Endothelial cell of umbilical vein (primary cell): ENCODE data around the gene DDAH2. TPM values are rescaled to one million over a fixed set of nuclear protein-coding genes. Genes with fewer than 3 reads are reported as not detected.

Experiments
- BruUV-seq: library from RNA; stranded (reverse); fragments of 400-500 nt; replicated peaks from 2 replicates; lab custom pipeline; 2021; lab: Mats Ljungman, UMichigan
- CTCF ChIA-PET: fragments of 300-600, 350-600 bp; sonication (Branson Sonifier 250); formaldehyde crosslinking; loops from one replicate; lab custom pipeline; 2021; ENCODE audit warnings: antibody characterized with exemption, inconsistent platforms; lab: Charles Lee
- POLR2A ChIA-PET: fragments of 300-600, 350-600 bp; sonication (Branson Sonifier 250); formaldehyde crosslinking; loops from one replicate; lab custom pipeline; 2021; ENCODE audit warnings: antibody characterized with exemption, inconsistent platforms; lab: Charles Lee
- DNase-seq: peaks from one replicate; pipeline ENCODE4 v3.0.0-alpha.2; 2011; ENCODE audit warnings: low read depth, low spot score
- FAIRE-seq: peaks from 2 replicates; lab custom pipeline; 2011; peaks lifted over from hg19 to GRCh38; lab: Jason Lieb, UNC
- H2AFZ ChIP-seq: 2 replicates; pipeline ENCODE4 v1.6.0; 2012; ENCODE audit warnings: low read depth, low read length, control low read depth, inconsistent platforms
- H3K27ac ChIP-seq: 2 replicates; pipeline ENCODE4 v1.5.1; 2011; ENCODE audit warnings: low read depth, mild to moderate bottlenecking, control low read depth, low read length, moderate library complexity; ENCODE audit not compliant: insufficient read depth
- H3K27me3 ChIP-seq, 2 experiments: 2 replicates each; pipeline versions ENCODE4 v1.6.0 to v1.6.1; 2011; ENCODE audit warnings: low read length in 2 of 2, mixed read lengths in 1 of 2; ENCODE audit not compliant: control insufficient read depth in 2 of 2, insufficient read depth in 2 of 2
- H3K36me3 ChIP-seq, 2 experiments: 2 replicates in 1 of 2; 3 replicates in 1 of 2; pipeline ENCODE4 v1.5.1; 2011; ENCODE audit warnings: low read length in 2 of 2, mild to moderate bottlenecking in 1 of 2, moderate library complexity in 1 of 2; ENCODE audit not compliant: control insufficient read depth in 2 of 2, insufficient read depth in 2 of 2; ENCODE audit errors: extremely low read depth in 1 of 2
- H3K4me1 ChIP-seq: 3 replicates; pipeline ENCODE4 v1.5.1; 2011; ENCODE audit warnings: mild to moderate bottlenecking, low read length; ENCODE audit not compliant: control insufficient read depth, insufficient read depth; ENCODE audit errors: extremely low read depth
- H3K4me2 ChIP-seq: 2 replicates; pipeline ENCODE4 v1.6.1; 2011; ENCODE audit warnings: low read length, control low read depth, mixed read lengths; ENCODE audit not compliant: insufficient read depth
- H3K4me3 ChIP-seq, 3 experiments: fragments of 200-600 bp in 1 of 3; sonication (generic), shearing (Covaris generic) in 1 of 3; replicated peaks in 1 of 3; 2 replicates each; pipeline ENCODE4 v1.5.1; 2011 to 2016; ENCODE audit warnings: control low read depth in 3 of 3, low read length in 3 of 3, mild to moderate bottlenecking in 2 of 3, inconsistent platforms in 1 of 3, low read depth in 1 of 3, moderate library complexity in 1 of 3; ENCODE audit not compliant: insufficient read depth in 1 of 3
- H3K79me2 ChIP-seq: 2 replicates; pipeline ENCODE4 v1.6.0; 2012; ENCODE audit warnings: low read length, inconsistent platforms; ENCODE audit not compliant: control insufficient read depth, insufficient read depth
- H3K9ac ChIP-seq: replicated peaks from 2 replicates; pipeline ENCODE3; 2011; ENCODE audit warnings: low read length, control low read depth; ENCODE audit not compliant: insufficient read depth; ENCODE audit errors: extremely low read depth
- H3K9me1 ChIP-seq: replicated peaks from 3 replicates; pipeline ENCODE4 v1.6.0; 2011; ENCODE audit warnings: mild to moderate bottlenecking, low read length; ENCODE audit not compliant: control insufficient read depth, insufficient read depth; ENCODE audit errors: extremely low read depth
- H3K9me3 ChIP-seq: replicated peaks from 2 replicates; pipeline ENCODE4 v1.5.1; 2012; ENCODE audit warnings: low read length, inconsistent platforms; ENCODE audit not compliant: control insufficient read depth, insufficient read depth
- H4K20me1 ChIP-seq: replicated peaks from 2 replicates; pipeline ENCODE3; 2011; ENCODE audit warnings: mild to moderate bottlenecking, low read length; ENCODE audit not compliant: control insufficient read depth, insufficient read depth; ENCODE audit errors: extremely low read depth
- CTCF ChIP-seq, 2 donors: IDR thresholded peaks; 1 replicate in 1 of 2; 2 replicates in 1 of 2; pipeline ENCODE4 v1.5.1; 2011; ENCODE audit warnings: low read length in 2 of 2, mild to moderate bottlenecking in 2 of 2, moderate library complexity in 2 of 2, control low read depth in 1 of 2, inconsistent platforms in 1 of 2, low read depth in 1 of 2; ENCODE audit not compliant: insufficient read depth in 1 of 2; ENCODE audit errors: extremely low read depth in 1 of 2
- EZH2 ChIP-seq: IDR thresholded peaks from 2 replicates; pipeline ENCODE4 v1.6.1; 2012; ENCODE audit warnings: borderline replicate concordance, low read depth, mild to moderate bottlenecking, moderate library complexity, low read length, inconsistent platforms; ENCODE audit not compliant: severe bottlenecking
- FOS ChIP-seq: IDR thresholded peaks from 2 replicates; pipeline ENCODE4 v1.6.1; 2011; ENCODE audit warnings: mild to moderate bottlenecking, low read length, moderate library complexity, borderline replicate concordance; ENCODE audit not compliant: insufficient read depth
- GATA2 ChIP-seq: IDR thresholded peaks from 2 replicates; pipeline ENCODE4 v1.7.0; 2011; ENCODE audit warnings: low read depth, mild to moderate bottlenecking, moderate library complexity, mixed read lengths, low read length; ENCODE audit not compliant: insufficient read length, insufficient read depth
- JUN ChIP-seq: IDR thresholded peaks from 2 replicates; pipeline ENCODE4 v1.6.1; 2011; ENCODE audit warnings: borderline replicate concordance, low read depth; ENCODE audit not compliant: insufficient read length, insufficient read depth
- MAX ChIP-seq: IDR thresholded peaks from 2 replicates; pipeline ENCODE4 v1.6.1; 2011; ENCODE audit not compliant: insufficient read depth, insufficient read length
- MYC ChIP-seq: IDR thresholded peaks from one replicate; pipeline ENCODE4 v1.6.1; 2011; ENCODE audit warnings: mild to moderate bottlenecking, low read depth, low read length
- POLR2A ChIP-seq: IDR thresholded peaks from 2 replicates; pipeline ENCODE4 v1.6.1; 2012; ENCODE audit warnings: low read depth, mild to moderate bottlenecking, control low read depth, low read length
- POLR2AphosphoS5 ChIP-seq: IDR thresholded peaks from 2 replicates; pipeline ENCODE4 v1.6.1; 2012; ENCODE audit warnings: low read depth, mild to moderate bottlenecking, control low read depth, low read length, moderate library complexity; ENCODE audit not compliant: insufficient read depth
- dilution Hi-C: fragments of 300-500 bp; cut with MboI; formaldehyde crosslinking; loops from one replicate; pipeline ENCODE4 v1.15.0; 2019; ENCODE audit warnings: low sequenced_read_pairs; ENCODE audit not compliant: extremely low pct_ligation_motif_present
- intact Hi-C: fragments of 100-400 bp; cut with micrococcal nuclease; formaldehyde crosslinking; loops from one replicate; pipeline ENCODE4 v1.10.0; 2022
- polyA plus RNA-seq, 4 experiments: library from polyadenylated mRNA; depleted of rRNA in 3 of 4; stranded (reverse) in 3 of 4; unstranded in 1 of 4; fragments of >200 nt; gene quantifications; 2 replicates each; pipeline versions ENCODE4 v1.2.1 to v1.2.3, GENCODE V29; 2011 to 2012; ENCODE audit warnings: missing spikeins in 1 of 4
- total RNA-seq: library from RNA; stranded (reverse); gene quantifications from 2 replicates; pipeline ENCODE4 v1.2.3, GENCODE V29; 2021

Gene DDAH2
- total and polyA plus RNA-seq, 2 donors (not counting 3 experiments of a cell fraction or from before 2014, with no cell fraction given), result 109 to 176 TPM

GRCh38 chr6:31737991-31738979 lies 9.2 kb upstream of the DDAH2 start:
- Histone ChIP-seq H3K27me3 (no peaks in the 10 kb centered on the region), H3K4me1 (peaks cover 40% of the 10 kb centered on the region), H3K9me3 (no peaks in the 10 kb centered on the region), H3K9ac (peak overlapping the region; percentile 80), H3K27ac (peak overlapping the region; percentile 94), H3K9me1 (no peaks in the 10 kb centered on the region), H4K20me1 (no peaks in the 10 kb centered on the region), H3K4me3 (peak overlapping the region in 1 of 3 experiments; percentile 56), H2AFZ (no peak overlapping the region), H3K79me2 (peaks cover 39% of the 10 kb centered on the region), H3K4me2 (peak overlapping the region; percentile 93), H3K36me3 (peaks cover 0 to 9% of the 10 kb centered on the region in 2 experiments)
- dilution Hi-C loops (no loop called here), intact Hi-C loops (loop anchor here (1.0 to 10.0 kb wide), 7 partner anchors 8 to 193 kb away; partner anchors contain the start of genes ABHD16A, ATP6V1G2, BAG6 and C6orf47)
- peak; percentile 90 for DNase-seq
- ChIA-PET POLR2A (interaction anchor here (0.6 to 3.2 kb wide), 4 partner anchors 55 to 89 kb away, joined by 3 to 19 read pairs (median 9); partner anchors contain the start of genes HSPA1A, HSPA1B and HSPA1L), CTCF (interaction anchor here (0.6 to 6.0 kb wide), 18 partner anchors 8 to 92 kb away, joined by 3 to 55 read pairs (median 4); partner anchors contain the start of genes BAG6, DDAH2, HSPA1B and LY6G5C)
- TF ChIP-seq GATA2, result no peak
- TF ChIP-seq FOS, result no peak
- TF ChIP-seq EZH2, result no peak
- no peak for TF ChIP-seq JUN
- peak; percentile 75 for TF ChIP-seq POLR2A
- TF ChIP-seq MYC, result no peak
- peak in 1 of 2 donors; percentile 26 for TF ChIP-seq CTCF (IDR thresholded peaks at IDR 0.05; ENCODE audit: extremely low read depth in 1 of 2, insufficient read depth in 1 of 2, low read depth in 1 of 2, low read length in 2 of 2)
- no peak for TF ChIP-seq MAX
- TF ChIP-seq POLR2AphosphoS5, result peak; percentile 82
- BruUV-seq, result TSS peak; percentile 28
- FAIRE-seq, result peak; percentile 96
